Aorta (tissue), 5 donors: ENCODE measurements around the gene NMUR1. TPM values are rescaled to one million over a fixed set of nuclear protein-coding genes. Genes with fewer than 3 reads are reported as not detected.

ENCODE experiments used
- ATAC-seq: fragments of 200-7000 bp; cut with Tn5 transposase; one replicate; pipeline ENCODE4 v1.9.1; 2022; ENCODE audit warnings: moderate library complexity; ENCODE audit not compliant: low FRiP score
- DNase-seq, 2 donors: peaks; one replicate each; pipeline ENCODE4 v3.0.0-alpha.2; 2020
- H3K27ac ChIP-seq, 2 donors: one replicate each; pipeline ENCODE4 v1.5.1; 2013; ENCODE audit warnings: low read length in 2 of 2, mild to moderate bottlenecking in 2 of 2, moderate library complexity in 2 of 2, control low read depth in 1 of 2, inconsistent platforms in 1 of 2, low read depth in 1 of 2
- H3K27me3 ChIP-seq, 2 donors: one replicate each; pipeline ENCODE4 v1.6.1; 2013; ENCODE audit warnings: control low read depth in 1 of 2, low read length in 1 of 2, mild to moderate bottlenecking in 1 of 2, moderate library complexity in 1 of 2; ENCODE audit not compliant: insufficient read depth in 2 of 2, control insufficient read depth in 1 of 2
- H3K36me3 ChIP-seq, 2 donors: one replicate each; pipeline ENCODE4 v1.6.1; 2013; ENCODE audit warnings: control low read depth in 1 of 2, low read length in 1 of 2, mild to moderate bottlenecking in 1 of 2; ENCODE audit not compliant: insufficient read depth in 2 of 2, control insufficient read depth in 1 of 2
- H3K4me1 ChIP-seq, 2 donors: one replicate each; pipeline ENCODE4 v1.6.1; 2013; ENCODE audit warnings: low read length in 2 of 2, control low read depth in 1 of 2, mild to moderate bottlenecking in 1 of 2, moderate library complexity in 1 of 2; ENCODE audit not compliant: insufficient read depth in 2 of 2, control insufficient read depth in 1 of 2
- H3K4me3 ChIP-seq, 2 donors: one replicate each; pipeline ENCODE4 v1.5.1; 2013; ENCODE audit warnings: low read length in 2 of 2, control low read depth in 1 of 2, mild to moderate bottlenecking in 1 of 2
- H3K9me3 ChIP-seq: one replicate; pipeline ENCODE4 v1.6.1; 2013; ENCODE audit warnings: mild to moderate bottlenecking, low read length; ENCODE audit not compliant: control insufficient read depth
- WGBS, 2 donors: extraction: QIAGEN DNeasy Blood & Tissue Kit; methylation state at CpG; one replicate each; pipeline ENCODE4 v1.1.7; 2013; 5-methylcytosine and 5-hydroxymethylcytosine counted together
- intact Hi-C, 2 donors: fragments of 100-400 bp; cut with DNase I; formaldehyde crosslinking; loops; one replicate each; pipeline versions ENCODE4 v1.14.2 to v1.15.0; 2022
- polyA plus RNA-seq, 2 donors: library from polyadenylated mRNA; stranded (reverse); fragments of 200-250 nt; gene quantifications; one replicate each; pipeline ENCODE4 v1.2.3, GENCODE V29; 2013
- total RNA-seq, 2 donors: library from RNA; stranded (reverse); fragmentation: NEBNext Ultra II Directional; extraction: Animal tissue kit (Norgen Biotek cat#: 25700); gene quantifications; one replicate each; pipeline ENCODE4 v1.2.1, GENCODE V29; 2021
- donor health status: healthy with polysubstance abuse.
- donor health status: Bipolar disorder and iron deficiency.
- donor health status: DM: no; HTN: no; CAD: no.
- donor health status: DM: no; HTN: no; CAD: no.
- donor health status: DM: yes; HTN: yes; CAD: no.

The NMUR1 gene
- total and polyA plus RNA-seq, 4 donors = 0.15 to 2.1 (median 0.36) TPM; not detected in 1

DNA sequence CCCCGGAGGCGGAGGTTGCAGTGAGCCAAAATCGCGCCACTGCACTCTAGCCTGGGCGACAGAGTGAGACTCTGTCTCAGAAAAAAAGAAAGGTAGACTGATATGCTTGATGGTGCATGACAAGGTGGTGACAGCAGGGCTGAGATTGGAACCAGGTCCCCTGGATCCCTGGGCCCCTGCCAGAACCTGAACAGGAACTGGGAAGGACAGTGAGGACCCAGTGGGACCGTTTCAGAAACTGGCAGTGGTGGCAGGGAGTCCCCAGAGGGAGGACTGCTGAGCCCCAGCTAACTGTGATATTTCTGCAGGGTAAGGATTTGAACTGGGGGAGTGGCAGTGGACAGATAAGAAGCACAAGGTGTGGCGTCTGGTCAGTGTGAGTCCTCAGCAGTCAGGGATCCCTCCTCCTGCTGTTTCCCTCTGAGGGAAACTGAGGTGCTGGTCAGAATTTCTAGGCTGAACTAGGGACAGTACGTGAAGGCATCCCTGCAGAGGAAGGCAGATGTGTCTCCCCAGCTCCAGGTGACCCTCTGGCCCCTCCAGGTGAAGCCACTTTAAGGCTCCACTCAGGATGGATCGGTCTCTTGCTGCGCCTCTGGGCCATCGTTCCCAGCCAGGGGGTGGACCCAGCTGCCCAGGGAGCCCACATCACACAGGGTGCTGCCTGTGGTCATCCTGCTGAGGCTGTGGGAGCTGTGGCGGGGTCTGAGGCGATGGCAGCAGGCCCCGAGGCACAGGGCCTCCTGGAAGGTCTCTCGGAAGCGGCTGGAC, 5.6 kb downstream of the NMUR1 start:
- Histone ChIP-seq H3K4me3 (no peak overlapping the region), H3K4me1 (no peaks in the 10 kb centered on the region), H3K27ac (no peak overlapping the region), H3K36me3 (no peaks in the 10 kb centered on the region), H3K9me3 (no peaks in the 10 kb centered on the region), H3K27me3 (no peaks in the 10 kb centered on the region)
- ATAC-seq (no peak), DNase-seq (no peak)
- WGBS, 2 donors = 92% methylated on average over 16 of the region's 16 CpGs
- intact Hi-C loops = no loop called here

- Histone ChIP-seq H3K4me1 (no peaks in the 10 kb centered on the region), H3K4me3 (no peak overlapping the region), H3K9me3 (no peaks in the 10 kb centered on the region), H3K27me3 (no peaks in the 10 kb centered on the region), H3K27ac (no peak overlapping the region), H3K36me3 (no peaks in the 10 kb centered on the region)
- DNase-seq (peak in 1 of 2 donors; percentile 30), ATAC-seq (no peak)
- WGBS, 2 donors = 64% methylated on average over 11 of the region's 11 CpGs
- intact Hi-C loops = no loop called here
These were observed 6.6 kb downstream of the NMUR1 start for GRCh38 chr2:231523451-231524285.

- Histone ChIP-seq H3K36me3 (no peaks in the 10 kb centered on the region), H3K4me3 (no peak overlapping the region), H3K4me1 (no peaks in the 10 kb centered on the region), H3K9me3 (no peaks in the 10 kb centered on the region), H3K27me3 (no peaks in the 10 kb centered on the region), H3K27ac (no peak overlapping the region)
- ATAC-seq (no peak), DNase-seq (no peak)
- 81 to 87% methylated on average over 8 of the region's 8 CpGs for WGBS, 2 donors
- intact Hi-C loops = no loop called here
These were observed 7.6 kb downstream of the NMUR1 start for GRCh38 chr2:231522418-231523180.

GRCh38 chr2:231521443-231521842, 8.8 kb downstream of the NMUR1 start:
- ATAC-seq (no peak), DNase-seq (no peak)
- H3K4me3 ChIP-seq = no peak overlapping the region
- WGBS, 2 donors = 80 to 86% methylated on average over 3 of the region's 3 CpGs
- no peaks in the 10 kb centered on the region for H3K27me3 ChIP-seq
- no peaks in the 10 kb centered on the region for H3K9me3 ChIP-seq
- H3K27ac ChIP-seq = no peak overlapping the region
- intact Hi-C loops = no loop called here
- H3K4me1 ChIP-seq = no peaks in the 10 kb centered on the region
- H3K36me3 ChIP-seq = no peaks in the 10 kb centered on the region

DNA sequence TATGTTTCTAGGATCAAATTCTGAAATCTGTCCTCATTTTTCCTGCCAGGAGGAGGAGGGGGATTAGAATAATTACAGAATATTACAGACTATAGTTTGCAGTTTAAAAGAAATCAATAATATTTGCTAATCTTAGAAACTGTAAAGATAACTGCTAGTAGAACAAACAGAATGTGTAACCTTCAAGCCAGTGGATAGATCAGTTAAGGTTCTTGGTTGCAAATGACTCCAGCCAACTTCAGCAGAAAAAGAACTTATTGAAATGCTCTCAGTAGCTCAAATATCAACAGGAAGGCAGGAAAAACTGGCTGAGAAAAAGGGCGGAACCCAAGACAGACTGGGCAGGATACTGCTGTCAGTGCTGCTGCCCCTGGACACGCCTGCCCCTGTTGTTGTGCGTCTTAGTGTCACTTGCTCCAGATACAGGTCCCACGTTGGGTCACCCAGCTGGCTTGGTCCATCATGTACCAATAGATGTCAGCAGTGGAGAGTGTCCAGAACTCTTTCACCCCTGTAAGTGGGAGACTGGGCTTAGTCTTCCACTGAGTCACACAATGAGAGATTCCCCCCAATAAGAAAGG, 10.2 kb downstream of the NMUR1 start:
- no peak for ATAC-seq
- DNase-seq = no peak
- 78 to 81% methylated on average over 4 of the region's 4 CpGs for WGBS, 2 donors
- H3K36me3 ChIP-seq = no peaks in the 10 kb centered on the region
- intact Hi-C loops = loop anchor here (5.0 kb wide), 2 partner anchors 37 to 82 kb away; no protein-coding TSS in a partner anchor
- no peak overlapping the region for H3K4me3 ChIP-seq
- H3K4me1 ChIP-seq = no peaks in the 10 kb centered on the region
- no peaks in the 10 kb centered on the region for H3K9me3 ChIP-seq
- H3K27me3 ChIP-seq = no peaks in the 10 kb centered on the region
- no peak overlapping the region for H3K27ac ChIP-seq

GRCh38 chr2:231518771-231519170, 11.5 kb downstream of the NMUR1 start:
- Histone ChIP-seq H3K27me3 (no peaks in the 10 kb centered on the region), H3K27ac (no peak overlapping the region), H3K36me3 (no peaks in the 10 kb centered on the region), H3K9me3 (no peaks in the 10 kb centered on the region), H3K4me3 (no peak overlapping the region), H3K4me1 (no peaks in the 10 kb centered on the region)
- ATAC-seq = no peak
- WGBS, 2 donors = 64 to 68% methylated on average over 5 of the region's 5 CpGs
- intact Hi-C loops = loop anchor here (5.0 kb wide), 2 partner anchors 39 to 84 kb away; no protein-coding TSS in a partner anchor
- DNase-seq = no peak

DNA sequence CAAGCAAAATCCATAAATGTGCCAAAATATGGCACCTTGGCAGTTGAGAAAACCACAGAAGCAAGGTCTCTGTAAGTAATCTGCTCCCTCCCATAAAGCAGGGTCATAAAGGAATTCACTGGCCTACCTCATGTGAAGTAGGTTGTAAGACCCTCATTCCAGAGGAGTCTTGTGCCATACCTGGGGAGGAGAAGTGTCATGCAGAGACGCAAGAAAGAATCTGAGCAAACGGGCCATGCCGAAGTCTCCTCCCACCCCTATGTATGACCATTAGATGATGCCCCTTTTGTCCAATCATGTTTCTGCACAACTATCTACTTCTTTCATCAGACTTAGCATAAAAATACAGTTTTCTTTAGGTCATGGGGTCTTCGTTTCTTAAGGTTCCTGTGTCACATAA, 14.6 kb downstream of the NMUR1 start:
- Histone ChIP-seq H3K4me3 (no peak overlapping the region), H3K27ac (no peak overlapping the region), H3K4me1 (no peaks in the 10 kb centered on the region), H3K9me3 (no peaks in the 10 kb centered on the region), H3K36me3 (no peaks in the 10 kb centered on the region), H3K27me3 (no peaks in the 10 kb centered on the region)
- DNase-seq = peak in 1 of 2 donors; percentile 8
- intact Hi-C loops = loop anchor here (5.0 kb wide), 2 partner anchors 42 to 87 kb away; no protein-coding TSS in a partner anchor
- 91 to 96% methylated on average over 4 of the region's 4 CpGs for WGBS, 2 donors
- no peak for ATAC-seq

DNA sequence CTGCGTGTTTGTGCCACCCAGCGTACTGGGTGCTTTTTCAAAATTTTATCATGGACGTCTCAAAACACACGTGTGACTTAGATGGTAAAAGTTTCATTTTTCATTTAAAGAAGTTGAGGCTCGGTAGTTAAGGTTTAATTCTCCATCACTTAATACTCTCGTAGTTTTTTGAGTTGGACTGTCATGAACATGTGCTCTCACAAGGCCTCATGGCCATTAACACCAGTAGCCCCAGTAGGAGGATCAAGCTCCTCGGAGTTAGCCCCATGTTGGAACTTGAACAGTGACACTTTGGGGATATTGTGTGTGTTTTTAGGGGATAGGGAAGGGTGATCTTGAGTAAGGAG, 15.3 kb downstream of the NMUR1 start:
- Histone ChIP-seq H3K4me1 (no peaks in the 10 kb centered on the region), H3K27ac (peak overlapping the region in 1 of 2 donors; percentile 68), H3K9me3 (no peaks in the 10 kb centered on the region), H3K36me3 (no peaks in the 10 kb centered on the region), H3K27me3 (no peaks in the 10 kb centered on the region), H3K4me3 (peak overlapping the region; percentile 59 to 71)
- 16 to 21% methylated on average over 7 of the region's 7 CpGs for WGBS, 2 donors
- intact Hi-C loops = loop anchor here (5.0 kb wide), 2 partner anchors 42 to 87 kb away; no protein-coding TSS in a partner anchor
- DNase-seq (peak in 1 of 2 donors; percentile 3), ATAC-seq (no peak)
